Sigmoid colon (tissue), 4 donors: ENCODE measurements around the gene P2RX3.

Experiments used
- CTCF ChIP-seq, 4 experiments: fragments of 450-650 bp in 3 of 4; fragments of 200-600 bp in 1 of 4; IDR thresholded peaks; one replicate each; pipeline ENCODE4 v1.5.1; 2016 to 2019; ENCODE audit warnings: antibody characterized with exemption in 4 of 4, mild to moderate bottlenecking in 3 of 4, moderate library complexity in 2 of 4
- POLR2AphosphoS5 ChIP-seq, 4 donors: sonication (generic); formaldehyde crosslinking; IDR thresholded peaks; one replicate each; pipeline ENCODE4 v1.6.1; 2017; ENCODE audit warnings: antibody characterized with exemption in 4 of 4

- TF ChIP-seq CTCF (IDR thresholded peaks at IDR 0.05) (no peak), POLR2AphosphoS5 (IDR thresholded peaks at IDR 0.05) (no peak)
These were observed 69.9 kb downstream of the P2RX3 start for GRCh38 chr11:57407941-57408475.
